Smooth muscle cell of the brain vasculature (primary cell): ENCODE measurements around the gene TBXA2R.
"Not testable (repeated sequence)": the region's sequence is repeated elsewhere in the genome, so short reads cannot be mapped to it uniquely, and the experiment has no call there.

ENCODE experiments used
- DNase-seq: peaks from one replicate; pipeline ENCODE4 v3.0.0-alpha.2; 2012; ENCODE audit warnings: low read depth, low spot score

The TBXA2R gene

GRCh38 chr19:3639479-3639878, 32.8 kb upstream of the TBXA2R start:
- DNase-seq = no peak

GRCh38 chr19:3638208-3639193, 31.8 kb upstream of the TBXA2R start:
- no peak for DNase-seq

DNA sequence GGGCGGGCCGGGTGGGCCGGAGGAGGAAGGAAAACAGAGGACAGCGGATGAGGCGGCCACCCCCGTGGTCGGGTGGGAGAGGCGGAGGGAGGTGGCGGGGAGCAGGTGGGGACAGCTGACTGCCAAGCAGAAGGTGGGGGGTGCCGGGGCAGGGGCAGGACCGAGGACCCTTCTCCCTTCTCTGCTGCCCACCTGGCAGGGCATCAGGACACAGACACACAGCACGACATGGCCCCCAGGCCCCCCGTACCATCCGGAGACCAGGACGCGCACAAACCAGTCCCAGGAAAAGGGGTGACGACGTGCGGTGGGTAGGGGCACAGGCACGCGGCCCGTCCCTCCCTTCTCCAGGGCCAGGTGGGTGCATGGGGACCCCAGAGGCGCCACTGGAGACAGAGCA, 30.9 kb upstream of the TBXA2R start:
- no peak for DNase-seq

- DNase-seq = no peak
Measured at GRCh38 chr19:3636962-3637361, 30.3 kb upstream of the TBXA2R start.

- DNase-seq = no peak
Measured at GRCh38 chr19:3636506-3636905, 29.8 kb upstream of the TBXA2R start.

GRCh38 chr19:3634496-3635045, 27.9 kb upstream of the TBXA2R start:
- no peak for DNase-seq

- no peak for DNase-seq
Measured at GRCh38 chr19:3633559-3633988, 26.9 kb upstream of the TBXA2R start.

DNA sequence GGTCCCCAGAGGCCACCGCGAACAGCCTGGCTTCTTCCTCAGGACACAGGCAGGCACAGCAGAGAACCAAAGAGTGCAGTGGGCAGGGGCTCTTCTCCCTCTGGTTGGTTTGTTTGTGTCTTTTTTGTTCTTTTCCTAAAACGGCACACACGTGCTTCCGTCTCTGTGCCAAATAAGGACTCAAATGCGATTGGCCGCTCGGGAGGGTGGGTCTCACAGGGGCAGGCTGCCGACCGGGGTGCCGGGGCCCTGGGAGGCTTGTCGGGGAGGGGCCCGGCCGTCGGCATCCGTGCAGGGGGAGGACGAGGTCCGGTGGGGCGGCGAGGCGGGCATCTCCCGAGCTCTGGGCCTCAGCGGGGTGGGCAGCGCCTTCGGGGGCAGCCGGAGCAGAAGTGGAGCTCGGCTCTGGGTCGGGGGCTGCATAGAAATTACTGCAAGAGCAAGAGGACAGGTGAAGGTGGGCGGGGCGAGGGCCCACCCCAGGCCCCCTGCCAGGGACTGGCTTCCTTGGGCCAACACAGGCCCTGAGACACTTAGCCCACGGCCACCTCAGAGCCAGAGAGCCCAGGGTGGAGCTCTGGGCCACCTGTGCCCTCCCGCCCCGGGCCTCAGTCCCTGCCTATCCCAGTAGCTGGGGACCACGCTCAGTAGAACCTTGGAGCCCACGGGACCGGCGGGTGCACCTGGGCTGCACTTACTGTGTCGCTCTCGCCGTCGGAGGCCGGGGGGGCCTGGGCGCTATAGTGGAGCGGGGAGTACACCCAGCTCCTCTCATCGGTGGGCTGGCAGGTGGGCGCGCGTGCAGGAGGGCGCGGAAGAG, 26.3 kb upstream of the TBXA2R start:
- no peak for DNase-seq

DNA sequence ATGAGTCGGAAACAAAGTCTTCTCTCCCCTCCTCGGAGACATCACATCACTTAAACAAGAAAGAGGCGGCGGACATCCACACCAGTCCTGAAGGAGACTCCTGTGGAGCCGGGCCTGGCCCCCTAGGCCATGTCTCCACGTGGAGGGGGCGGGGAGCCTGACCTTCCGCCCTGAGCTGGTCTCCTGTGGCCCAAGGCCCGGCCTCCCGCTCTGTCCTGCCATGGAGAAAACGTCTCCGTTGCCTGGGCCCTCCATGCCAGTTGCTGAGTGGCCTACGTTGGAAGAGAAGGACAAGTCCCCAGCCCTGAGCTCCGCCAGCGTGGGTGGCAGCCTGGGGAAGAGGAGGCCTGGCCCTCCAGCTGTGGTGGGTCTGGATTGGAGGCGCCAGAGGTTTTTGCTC, 25.4 kb upstream of the TBXA2R start:
- no peak for DNase-seq

- DNase-seq = no peak
Measured at GRCh38 chr19:3631053-3631861, 24.6 kb upstream of the TBXA2R start.

- DNase-seq = not testable (repeated sequence)
Measured at GRCh38 chr19:3628766-3629165, 22.1 kb upstream of the TBXA2R start.

DNA sequence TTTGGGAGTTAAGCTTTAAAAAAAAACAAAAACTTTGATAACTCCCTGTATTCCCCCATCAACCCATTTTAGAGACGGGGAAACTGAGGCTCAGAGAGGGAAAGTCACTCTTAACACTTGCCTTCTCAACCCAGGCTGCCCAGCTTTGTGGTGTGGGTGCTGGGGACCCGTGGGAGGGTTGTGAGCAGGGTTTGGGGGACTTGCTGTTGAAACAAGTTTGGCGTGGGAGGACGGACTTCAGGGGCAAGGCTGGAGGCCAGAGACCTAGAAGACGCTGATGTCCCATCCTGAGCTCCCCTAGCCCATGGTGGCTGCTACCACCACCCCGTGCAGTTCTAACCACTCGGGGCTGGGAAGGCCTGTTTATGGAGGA, 20.7 kb upstream of the TBXA2R start:
- no peak for DNase-seq

DNA sequence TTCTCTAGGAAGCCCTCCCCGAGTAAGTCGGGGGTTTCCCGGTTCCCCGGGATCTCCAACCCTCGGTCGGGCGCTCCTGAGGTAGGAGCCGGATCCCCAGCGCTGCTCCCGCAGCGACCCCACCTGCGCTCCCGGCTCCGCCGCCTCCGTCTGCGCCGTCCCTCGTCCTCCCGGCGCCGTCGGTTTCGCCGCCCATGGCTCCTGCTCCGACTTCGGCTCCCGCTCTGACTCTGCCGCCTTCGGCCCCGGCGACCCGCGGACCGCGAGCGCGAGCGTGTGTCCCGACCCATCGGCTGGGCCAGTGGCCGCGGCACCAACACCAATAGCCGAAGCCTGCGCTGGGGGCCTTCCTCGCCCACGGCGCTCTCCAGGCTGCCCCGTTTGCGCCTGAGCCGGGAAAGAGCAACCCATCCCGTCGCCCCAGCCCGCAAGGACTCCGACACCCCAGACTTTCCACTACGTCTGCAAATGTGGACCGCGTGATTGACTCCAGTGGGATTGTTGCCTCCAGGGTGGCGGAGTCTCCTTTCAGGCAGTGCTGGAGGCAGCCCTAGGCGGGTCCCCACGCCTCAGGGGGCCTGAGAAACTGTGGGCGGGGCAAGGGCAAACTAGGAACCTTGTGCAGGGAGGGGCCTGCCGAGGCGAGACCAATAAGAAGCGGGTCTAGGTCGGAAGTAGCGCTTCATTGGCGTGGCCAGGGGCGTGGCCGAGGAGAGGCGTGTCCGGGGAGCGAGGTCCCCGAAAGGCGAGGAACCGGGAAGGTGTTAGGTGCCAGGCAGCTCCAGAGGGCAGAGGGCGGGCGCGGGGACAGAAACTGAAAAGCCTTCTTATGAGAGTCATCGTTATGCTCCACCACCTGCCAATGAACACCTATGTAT, 20.0 kb upstream of the TBXA2R start, which contains the start of gene CACTIN:
Gene CACTIN (minus strand): TSS at position 318 of the 878 bp plus-strand sequence. CDS start 28 bp downstream, at position 290.
- DNase-seq = peak; percentile 92

DNA sequence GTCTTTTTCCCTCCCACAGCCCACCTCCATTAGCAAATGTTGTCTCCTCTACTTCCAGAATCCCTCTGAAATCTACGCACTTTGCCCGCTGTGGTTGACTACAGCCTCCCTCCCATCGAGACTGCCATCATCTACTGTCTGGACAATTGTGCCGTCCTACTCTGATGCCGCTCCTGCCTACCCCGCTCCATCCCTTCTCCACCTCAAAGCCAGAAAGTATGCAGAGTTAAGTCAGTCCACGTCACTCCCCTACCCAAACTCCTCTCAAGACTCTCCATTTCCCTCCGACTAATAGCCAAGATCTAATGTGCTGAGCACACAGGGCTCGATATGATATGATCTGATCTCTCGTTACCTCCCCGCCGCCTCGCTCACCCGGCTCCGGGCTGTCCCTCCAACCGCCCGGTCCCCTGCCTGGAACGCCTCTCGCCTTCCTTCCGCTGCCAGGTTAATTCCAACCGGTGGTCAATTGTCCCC, 19.4 kb upstream of the TBXA2R start:
- DNase-seq = no peak

DNA sequence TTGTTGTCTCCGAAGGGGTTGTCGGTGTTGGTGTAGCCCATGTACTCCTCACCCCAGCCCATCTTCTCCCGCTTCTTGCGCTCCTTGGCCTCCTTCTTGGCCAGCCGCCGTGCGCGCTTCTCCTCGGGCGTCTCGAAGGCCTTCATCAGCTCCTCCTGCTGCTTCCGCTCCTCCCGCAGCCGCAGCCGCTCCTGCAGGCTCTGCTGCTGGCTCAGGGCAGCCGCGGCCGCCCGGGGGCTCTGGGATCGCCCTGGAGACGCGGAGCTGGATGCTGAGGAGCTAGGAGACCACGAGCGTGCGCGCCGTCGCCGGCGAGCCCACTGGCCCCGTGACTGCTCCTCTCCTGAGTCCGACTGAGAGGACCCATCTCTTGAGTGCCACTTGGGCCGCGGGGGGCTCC, 17.0 kb upstream of the TBXA2R start:
- no peak for DNase-seq

DNA sequence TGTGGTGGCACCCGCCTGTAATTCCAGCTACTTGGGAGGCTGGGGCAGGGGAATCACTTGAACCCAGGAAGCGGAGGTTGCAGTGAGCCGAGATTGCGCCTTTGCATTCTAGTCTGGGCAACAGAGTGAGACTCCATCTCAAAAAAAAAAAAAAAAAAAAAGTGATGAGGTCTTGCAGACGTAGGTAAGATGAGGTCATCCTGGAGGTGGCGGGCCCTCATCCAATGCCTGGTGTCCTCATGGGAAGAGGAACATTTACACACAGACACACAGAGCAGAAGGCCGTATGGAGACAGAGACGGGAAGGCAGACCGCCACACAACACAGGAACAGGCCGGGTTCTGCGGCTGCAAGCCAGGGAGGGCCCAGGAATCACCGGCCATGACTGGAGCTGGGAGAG, 15.5 kb upstream of the TBXA2R start:
- DNase-seq = no peak

- DNase-seq = no peak
Measured at GRCh38 chr19:3621689-3622088, 15.0 kb upstream of the TBXA2R start.

DNA sequence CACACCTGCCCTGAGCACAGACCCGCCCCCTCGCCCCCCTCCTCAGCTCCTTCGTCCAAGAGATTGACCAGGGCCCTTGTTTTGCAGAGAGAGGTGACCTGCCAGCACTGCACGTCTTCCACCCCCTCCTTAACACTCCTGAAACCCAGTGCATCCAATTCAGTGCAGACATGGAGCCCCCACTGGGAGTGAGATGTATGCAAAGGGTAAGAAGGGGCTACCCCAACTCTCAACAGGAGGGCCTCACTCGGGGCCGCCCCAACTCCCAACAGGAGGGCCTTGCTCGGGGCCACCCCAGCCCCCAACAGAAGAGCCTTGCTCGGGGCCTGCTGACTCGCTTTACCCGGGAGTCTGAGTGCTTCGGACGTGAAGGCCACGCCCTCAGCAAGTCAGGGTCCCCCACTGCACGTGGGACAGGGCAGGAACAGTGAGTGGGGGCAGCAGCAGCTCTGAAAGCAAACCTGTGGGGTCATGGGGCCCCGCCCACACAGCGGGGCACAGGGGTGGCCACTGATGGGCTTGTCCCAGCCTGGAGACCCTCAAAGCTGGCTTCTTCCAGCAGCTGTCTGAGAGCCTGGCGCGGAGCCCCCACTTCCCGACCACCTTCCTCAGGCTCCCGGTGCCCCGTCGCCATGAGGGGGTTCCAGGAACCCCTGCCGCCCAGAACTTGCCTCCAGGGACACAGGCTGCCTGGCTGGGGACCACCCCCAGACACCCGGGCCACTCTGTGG, 14.3 kb upstream of the TBXA2R start:
- DNase-seq = no peak

DNA sequence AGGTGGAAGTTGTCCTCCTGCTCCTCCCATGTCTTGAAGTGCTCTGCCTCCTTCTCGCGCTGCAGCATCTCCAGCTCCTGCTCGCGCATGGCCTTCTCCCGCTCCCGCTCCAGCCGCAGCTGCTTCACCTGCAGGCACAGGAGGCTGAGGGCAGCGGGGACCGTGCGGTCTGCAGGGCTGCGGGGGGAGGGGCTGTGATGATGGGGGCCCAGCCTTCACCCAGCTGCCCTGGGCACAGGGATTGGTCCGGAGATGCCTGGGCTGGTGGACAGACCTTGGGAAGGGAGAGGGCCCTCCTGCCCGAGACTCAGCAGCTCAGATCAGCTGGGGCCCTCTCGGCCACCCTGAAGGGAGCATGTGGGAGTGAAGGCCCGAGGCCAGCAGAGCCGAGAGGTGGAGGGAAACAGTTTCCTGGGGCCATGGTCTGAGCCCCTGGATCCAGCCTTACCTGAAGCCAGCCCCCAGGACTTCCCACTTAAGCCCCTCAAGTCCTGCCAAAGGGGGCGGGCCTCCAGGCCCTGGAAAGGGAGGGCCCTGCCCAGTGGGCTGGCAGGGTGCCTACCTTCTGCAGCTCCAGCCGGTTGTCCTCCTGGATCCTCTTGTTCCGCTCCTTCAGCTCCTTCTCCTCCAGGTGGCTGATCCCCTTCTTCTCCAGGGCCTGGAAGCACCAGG, 13.6 kb upstream of the TBXA2R start:
- DNase-seq = no peak
